ENCODE results near the gene YDJC.
"Not testable (repeated sequence)": the region's sequence is repeated elsewhere in the genome, so short reads cannot be mapped to it uniquely, and the experiment has no call there.

YDJC gene

DNA sequence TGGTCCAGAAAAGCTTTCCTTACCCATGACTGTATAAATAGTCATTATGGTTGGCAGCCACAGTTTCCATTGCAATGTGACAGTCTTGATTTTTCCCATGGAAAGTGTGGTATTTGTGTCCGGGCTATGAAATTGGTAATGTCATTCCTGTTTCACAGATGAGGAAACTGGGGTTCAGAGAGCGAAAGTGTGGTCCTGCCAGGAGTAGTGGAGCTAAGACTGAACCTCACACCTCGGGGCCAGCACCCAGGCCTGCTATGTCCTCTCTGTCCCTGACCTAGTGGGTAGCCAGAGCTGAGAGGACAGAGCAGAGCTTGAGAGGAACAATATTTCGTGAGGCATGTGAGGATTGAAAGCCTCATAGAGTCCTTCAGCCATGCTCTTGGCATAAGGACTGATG lies 1.2 kb upstream of the YDJC start:
- DNase-seq, result no peak

DNA sequence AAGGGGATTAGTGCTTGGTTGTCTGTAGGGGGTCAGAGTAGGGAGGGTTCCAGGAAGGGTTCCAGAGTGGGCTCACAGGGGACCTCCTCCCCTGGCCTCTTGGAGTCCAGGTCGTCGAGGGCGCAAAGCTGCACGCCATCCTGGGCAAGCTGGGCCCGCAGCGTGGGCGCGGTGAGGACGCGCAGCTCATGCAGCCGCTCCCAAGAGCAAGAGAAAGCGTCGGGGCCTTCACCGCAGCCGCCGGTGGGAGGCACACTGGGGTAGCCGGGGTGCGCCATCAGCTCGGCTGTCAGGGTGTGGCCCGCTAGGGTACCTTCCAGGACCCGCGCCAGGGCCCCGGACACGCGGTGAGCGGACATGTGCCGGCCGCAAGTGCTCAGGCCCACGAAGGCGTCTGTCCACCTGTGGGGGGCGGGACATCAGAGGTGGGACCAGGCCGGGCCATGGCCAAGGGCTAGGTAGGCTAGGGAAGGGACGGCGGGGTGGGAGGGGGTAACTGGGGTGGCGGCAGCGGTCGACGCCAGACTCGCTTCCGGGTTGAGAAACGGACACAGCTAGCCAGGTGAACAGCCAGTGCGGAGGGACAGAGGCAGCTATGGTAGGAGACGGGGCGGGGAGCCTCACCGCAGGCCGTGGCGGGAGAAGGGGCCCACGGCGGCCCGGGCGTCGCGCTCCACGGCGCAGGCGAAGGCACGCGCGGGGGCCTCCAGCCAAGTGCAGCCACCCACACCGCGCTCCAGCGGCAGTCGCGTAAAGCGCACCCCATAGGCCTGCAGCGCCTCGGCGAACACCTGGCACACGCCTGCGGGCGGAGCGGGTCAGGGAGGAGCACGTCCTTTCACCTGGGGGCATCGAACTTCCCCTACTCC lies 1.2 kb downstream of the YDJC start:
- DNase-seq, result no peak

DNA sequence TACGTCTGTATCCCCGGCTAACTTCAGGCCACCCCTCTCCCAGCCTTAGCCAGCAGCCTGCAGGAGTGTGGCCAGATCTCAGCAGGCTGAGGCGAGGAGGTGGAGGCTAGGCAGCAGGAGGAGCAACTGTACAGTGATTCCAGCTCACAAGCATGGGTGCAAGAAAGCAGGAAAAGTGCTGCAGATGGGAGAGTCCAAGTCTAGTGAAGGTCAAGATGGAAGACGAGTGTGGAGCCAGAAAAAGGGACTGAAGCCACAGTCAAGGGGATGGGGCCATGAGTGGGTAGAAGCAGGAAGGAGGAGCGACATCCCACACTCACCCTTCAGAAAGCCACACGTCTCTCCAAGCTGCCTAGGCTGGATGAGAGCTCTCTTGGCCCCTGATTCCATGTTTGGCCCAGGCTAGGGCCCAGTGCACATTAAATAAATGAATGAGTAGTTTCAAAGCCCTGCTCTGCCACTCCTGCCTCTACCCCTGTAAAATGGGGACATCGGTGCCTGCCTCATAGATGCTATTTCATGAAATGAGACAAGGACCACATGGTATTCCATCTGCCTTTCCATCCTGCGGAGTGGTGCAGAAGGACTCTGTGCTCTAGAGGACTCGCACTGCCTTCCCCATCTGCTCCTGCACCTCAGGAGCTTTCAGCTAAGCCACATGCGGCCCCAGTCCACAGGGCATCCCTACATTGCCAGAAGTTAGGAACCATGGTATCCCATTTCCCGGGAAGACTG lies 2.9 kb downstream of the YDJC start:
- no peak for DNase-seq

DNA sequence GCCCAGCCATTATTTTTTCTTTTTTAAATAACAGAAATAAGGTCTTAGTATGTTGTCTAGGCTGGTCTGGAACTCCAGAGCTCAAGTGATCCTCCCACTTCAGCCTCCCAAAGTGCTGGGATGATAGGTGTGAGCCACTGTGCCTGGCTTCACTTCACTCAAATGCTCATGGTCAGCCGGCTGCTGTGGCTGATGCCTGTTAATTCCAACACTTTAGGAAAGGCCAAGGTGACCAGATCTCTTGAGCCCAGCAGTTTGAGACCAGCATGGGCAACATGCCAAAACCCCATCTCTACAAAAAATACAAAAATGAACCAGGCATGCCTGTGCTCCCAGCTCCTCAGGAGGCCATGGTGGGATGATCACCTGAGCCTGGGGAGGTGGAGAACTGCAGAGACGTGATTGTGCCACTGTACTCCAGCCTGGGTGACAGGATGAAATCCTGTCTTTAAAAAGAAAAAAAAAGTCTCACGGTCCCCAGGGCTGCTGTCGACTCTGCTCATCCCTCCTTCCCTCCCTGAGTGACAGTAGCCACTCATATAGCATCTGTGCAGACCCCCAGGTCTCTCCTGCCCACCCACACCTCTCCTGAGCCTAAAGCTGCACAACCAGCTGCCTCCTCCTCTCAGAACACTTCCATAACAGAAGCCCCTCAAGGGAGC lies 3.6 kb downstream of the YDJC start:
- no peak for DNase-seq

DNA sequence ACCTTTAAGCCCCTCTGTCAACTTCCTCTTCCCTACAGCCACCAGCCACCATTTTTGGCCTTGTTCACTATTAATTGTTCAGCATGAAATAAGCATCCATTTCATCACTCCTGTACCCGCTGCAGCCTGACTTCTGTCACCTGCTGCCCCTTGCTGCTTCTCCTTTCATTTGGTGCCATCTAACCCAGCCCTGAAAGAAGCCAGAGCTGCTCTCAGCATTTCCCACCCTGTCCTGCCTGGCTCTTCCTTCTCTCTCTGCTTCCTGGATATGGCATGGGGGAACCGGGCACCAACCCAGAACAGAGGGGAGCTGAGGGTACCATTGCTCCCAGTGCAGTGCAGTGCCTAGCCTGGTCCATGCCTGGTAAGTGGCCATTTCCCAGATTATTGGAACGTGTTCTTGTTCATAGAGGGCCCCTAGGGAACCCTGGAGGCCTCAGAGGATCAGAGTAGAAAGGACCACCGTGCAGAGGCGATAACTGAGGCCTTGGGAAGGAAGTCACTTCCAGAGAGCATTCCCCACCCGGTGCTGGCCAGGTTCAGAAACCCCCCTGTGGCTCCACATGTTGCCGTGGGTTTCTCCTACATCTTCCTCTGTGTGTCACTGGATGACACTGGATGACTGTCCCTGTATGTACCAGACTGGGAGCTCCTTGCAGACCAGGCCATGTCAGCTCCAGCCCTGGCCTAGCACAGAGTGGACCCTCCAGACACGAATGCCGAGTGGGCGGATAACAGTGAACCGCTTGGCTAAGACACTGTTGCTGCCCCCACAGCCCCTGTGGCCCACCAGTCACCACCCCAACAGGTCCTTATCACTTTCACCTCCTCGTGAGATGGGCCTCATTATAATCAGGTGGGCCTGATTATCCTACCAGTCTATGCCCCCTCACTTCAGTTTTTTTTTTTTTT lies 4.7 kb downstream of the YDJC start:
- DNase-seq, result no peak

DNA sequence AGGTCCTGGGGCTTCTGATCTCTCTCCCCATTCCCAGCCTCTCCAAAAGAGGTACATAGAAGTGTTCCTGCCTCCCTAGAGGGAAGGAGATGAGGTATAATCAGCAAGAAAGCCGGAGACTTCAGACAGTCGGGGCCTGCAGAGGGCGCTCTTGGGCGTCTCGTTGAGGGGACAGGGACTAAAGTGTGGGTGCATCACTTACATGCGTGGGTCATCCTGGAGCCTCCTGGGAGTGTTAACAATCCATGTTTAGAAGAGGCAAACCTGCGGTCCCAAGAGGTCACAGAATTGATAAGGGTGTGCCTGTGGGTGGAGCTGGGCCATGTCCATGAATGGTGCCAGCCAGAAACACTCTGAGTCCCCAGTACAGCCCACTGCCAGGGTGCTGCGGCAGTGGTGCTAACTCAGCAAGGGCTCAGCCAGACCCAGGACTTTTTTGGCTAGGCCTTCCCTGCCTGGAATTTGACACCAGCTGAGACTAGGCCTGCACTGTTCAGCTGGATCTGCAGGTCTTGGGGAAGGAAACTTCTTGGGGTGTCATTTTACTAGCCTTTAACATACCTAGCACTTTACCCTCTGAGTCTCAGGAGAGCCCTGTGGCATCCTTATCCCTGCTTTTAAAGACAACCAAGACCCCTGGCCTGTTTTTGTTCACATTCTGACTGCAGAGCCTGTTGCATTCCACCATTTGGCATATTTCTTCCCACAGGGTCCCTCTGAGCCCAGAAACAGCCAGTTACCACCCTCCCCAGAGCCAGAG lies 5.5 kb downstream of the YDJC start:
- peak; percentile 24 to 33 for DNase-seq

DNA sequence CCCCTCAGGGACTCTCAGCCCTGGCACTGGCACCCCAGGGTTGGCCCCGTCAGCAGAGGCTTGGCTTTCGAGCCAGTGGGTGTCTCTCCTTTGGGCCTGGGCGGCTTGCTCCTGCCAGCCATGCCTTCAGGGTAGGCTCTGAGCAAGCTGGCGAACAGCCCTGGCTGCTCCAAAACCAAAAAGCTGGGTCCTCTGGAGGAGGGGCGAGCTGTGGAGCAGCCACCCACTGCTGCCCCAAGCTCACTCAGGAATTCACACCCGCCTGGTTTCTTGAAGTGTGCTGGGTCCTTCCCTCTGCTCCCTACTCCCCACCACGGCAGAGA lies 6.2 kb downstream of the YDJC start:
- DNase-seq, result no peak

DNA sequence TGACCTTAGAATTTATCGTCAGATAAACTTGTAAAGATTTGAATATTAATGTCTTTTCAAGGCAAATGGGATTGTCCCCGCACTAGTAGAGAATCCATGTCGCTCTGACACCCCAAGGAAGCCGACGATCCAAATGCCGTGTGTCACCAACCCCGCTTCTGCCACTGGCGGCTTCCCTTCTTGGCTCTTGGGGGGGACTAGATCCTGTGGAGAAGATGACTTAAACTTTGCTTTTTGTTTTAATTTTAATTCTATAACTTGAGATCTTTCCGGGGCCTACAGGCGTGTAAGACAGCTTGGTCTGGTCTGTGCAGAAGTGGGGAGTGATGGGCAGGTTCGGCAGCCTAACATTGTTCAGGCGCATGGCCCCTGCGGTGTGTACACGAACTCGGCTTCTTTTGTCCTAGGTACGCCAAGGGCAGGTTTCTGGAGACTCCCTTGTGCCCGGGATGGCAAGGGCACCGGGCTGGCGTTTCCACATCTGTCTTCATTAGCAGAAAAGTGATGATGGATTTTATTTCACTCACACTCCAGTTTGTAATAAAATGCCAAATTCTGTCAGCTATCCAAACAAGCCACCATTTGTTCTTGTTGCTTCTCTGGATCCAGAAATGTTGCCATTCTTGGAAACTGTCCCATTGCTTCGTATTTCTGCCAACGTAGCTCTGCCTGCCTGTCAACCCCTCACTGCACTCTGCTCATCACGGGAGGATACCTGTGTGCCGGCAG lies 6.7 kb downstream of the YDJC start:
- DNase-seq, result no peak

DNA sequence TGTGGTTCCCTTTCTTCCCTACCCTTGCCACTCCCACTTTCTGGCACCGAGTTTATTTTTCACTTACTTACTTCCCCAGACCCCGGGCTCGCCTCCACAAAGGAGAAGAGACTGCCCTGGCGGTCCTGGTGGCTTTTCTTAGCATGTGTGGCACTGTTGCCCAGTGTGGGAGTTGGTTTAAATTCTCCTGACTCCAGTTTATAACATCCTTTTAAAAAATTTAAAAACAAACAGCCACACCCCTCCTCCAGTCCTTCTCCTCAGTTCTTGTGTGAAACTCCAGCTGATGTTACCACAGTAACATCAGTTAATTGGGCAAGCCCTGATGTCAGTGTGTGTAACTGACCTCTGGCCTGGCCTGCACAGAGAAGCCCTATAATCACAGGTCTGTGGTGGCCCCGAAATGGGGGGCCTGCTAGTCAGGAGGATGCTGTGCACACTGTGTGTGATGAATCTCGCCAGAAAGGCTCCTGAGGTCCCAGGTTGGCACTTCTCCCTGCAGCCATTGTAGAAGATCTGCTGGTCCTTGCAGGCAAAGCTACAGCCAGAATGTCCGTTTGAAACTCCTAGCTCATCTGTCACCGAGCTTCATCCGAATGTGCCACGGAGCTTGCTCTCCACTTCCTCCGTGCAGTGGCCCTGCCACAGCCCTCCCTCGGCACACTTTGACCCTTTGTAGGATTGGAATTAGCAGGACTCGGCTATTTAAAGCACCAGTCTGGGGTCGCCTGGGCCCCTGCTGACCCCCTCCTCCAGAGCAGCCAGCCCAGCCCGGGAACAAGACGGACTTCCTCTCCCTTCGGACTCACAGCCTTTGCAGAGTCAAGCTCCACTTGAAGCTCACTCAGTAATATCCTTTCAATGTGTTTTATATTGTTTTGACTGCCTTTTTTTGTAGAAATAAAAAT lies 7.6 kb downstream of the YDJC start:
- DNase-seq, result no peak

DNA sequence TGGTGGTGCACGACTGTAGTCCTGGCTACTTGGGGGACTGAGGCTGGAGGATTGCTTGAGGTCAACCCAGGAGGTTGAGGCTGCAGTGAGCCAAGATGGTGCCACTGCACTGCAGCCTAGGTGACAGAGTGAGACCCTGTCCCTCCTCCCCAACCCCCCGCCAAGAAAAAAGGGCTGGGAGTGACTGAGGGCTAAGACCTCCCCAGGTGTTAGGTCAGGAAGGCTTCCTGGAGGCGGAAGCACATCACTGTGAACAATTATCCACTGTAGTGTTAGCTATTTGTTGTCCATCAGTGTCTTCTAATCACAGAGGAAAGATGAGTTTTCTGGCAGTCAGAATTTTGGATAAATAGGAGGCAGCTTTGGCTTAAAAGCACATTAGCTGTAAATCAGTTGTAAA lies 8.8 kb downstream of the YDJC start:
- no peak for DNase-seq

DNA sequence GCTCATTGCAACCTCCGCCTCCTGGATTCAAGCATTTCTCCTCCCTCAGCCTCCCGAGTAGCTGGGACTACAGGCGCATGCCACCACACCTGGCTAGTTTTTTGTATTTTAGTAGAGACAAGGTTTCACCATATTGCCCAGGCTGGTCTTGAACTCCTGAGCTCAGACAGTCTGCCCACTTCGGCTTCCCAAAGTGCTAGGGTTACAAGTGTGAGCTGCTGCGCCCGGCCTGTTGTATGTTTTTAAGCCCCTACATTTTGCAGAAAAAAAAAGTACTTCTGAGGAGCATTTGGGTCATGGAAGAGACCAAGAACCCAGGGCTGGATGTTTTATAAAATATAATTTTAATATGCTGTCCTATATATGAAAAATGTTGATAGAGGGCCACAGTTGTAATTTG lies 12.5 kb downstream of the YDJC start:
- not testable (repeated sequence) for DNase-seq

DNA sequence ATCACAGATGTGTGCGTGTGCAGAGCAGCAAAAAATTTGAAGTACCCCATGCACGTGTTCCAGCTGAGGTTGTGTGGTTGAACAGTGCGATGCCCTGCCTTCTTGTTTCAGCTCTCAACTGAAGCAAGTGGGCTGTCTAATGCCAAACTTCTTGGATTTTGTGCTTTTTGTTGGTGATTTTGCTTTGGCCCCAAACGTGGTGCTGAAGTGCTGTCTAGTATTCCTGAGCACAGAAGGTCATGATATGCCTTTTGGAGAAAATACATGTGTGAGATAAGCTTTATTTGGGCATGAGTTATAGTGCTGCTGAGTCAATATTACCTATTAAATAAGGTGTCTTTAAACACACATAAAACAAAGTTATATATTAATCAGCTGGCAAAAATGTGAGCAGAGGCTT lies 14.1 kb downstream of the YDJC start:
- no peak for DNase-seq

DNA sequence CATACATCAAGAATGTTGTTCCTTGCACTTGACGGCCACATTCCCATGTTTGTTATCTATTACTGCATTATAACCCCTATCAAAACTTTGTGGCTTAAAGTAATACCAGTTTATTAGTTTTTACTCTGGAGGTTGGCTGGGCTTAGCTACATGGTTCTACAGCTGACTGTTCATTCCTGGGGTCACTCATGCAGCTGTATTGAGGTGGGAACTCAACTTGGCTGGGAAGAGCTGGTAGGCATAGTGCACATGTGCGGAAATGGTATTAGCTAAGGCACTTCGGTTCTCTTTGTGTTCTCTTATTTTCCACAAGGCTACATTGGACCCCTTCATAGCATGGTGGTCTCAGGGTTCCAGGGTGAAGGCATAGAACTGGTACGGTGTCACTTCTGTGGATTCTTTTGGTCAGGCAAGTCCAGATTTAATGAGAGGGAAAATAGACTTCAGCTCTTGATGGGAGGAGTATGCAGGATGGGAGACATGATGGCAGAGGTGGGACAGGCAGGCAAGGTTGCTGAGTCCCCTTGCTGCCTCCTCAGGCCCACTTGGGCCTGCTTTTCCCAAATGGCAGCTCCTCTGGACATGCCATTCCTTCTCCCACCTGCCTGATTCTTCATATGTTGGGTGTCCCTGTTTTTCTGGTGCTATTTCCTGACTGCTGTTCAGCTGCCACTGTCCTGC lies 16.1 kb downstream of the YDJC start:
- no peak for DNase-seq

DNA sequence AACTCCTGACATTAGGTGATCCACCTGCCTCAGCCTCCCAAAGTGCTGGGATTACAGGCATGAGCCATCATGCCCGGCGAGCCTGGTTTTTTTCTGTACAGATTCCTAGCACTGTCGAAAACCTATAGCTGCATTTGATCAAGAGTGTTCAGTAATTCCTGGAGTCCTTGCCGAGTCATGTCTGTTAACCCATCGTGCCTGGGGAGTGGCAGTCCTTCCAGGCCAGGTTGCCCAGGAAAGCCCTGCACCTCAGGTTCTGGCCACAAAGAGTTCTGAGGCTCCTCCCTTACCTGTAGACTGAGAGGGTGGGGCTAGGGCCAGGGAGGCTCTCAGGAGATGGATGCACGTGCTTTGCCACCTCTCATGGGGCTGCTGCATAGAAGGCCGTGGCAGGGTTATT lies 17.0 kb downstream of the YDJC start:
- DNase-seq, result no peak

DNA sequence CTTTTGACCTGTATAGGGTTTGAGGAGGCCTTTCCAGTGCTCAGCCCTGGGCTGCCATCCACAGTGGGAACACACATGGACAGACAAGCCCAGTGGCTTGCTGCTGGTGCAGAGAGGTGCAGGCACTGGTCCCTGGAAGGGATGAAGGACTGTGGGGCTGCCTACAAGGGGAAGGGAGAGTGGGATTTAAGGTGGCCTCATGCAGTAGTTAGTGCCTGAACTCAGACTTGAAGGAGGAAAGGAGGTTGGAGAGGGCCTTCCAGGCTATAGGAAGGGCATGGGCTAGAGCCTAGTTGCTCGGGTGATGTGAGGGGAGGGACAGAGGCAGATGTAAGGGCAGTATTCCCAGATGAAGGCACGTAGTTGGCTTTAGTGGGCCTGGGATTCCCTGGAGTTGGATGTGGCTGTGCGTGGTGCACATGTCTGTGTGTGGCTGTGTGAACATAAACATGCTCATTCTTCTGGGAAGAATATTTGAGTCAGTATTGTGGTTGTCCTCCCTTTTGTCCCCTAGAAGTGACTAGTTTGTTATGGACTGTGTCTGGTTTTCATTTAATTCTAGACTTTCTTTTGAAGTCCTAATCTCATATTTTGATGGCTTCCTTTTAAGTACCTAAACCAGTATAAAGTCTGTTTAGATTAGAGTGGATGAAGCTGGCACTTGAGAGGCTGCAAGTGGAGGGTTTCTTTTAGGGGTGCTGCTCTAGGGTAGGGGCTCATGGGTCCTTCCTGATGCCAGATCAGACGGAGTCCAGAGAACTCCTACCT lies 18.4 kb downstream of the YDJC start:
- DNase-seq, result no peak

DNA sequence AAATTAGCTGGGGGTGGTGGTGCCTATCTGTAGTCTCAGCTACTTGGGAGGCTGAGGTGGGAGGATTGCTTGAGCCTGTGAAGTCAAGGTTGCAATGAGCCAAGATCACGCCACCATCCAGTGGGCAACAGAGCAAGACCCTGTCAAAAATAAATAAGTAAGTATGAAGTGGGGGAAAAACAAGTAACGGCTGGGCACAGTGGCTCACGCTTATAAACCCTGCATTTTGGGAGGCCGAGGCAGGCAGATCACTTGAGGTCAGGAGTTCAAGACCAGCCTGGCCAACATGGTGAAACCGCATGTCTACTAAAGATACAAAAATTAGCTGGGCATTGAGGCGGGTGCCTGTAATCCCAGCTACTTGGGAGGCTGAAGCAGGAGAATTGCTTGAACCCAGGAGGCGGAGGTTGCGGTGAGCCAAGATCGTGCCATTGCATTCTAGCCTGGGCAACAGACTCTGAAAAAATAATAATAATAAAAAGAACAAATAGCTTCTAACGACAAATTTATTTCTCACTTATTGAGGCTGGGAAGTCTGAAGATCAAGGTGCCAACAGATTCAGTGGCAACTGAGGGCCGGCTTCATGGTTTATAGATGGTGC lies 20.2 kb downstream of the YDJC start:
- DNase-seq, result not testable (repeated sequence)

DNA sequence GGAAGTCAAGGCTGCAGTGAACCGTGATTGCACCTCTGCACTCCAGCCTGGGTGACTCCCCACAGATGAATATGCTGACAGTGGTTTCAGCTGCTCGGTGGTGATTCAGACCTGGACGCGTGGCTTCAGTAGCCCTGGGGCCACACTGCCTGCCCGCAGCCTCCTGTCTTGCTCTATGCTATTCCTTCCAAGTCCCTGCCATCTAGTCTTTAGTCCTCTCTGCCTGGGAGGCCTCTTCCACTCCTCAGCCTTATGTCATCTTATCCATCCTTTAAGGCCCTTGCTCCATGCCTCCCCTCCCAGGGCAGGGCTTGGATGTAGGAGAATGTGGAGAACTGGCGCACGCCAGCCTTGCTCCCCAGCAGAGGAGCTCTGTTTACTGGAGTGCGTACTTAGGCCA lies 23.0 kb downstream of the YDJC start:
- DNase-seq, result no peak

DNA sequence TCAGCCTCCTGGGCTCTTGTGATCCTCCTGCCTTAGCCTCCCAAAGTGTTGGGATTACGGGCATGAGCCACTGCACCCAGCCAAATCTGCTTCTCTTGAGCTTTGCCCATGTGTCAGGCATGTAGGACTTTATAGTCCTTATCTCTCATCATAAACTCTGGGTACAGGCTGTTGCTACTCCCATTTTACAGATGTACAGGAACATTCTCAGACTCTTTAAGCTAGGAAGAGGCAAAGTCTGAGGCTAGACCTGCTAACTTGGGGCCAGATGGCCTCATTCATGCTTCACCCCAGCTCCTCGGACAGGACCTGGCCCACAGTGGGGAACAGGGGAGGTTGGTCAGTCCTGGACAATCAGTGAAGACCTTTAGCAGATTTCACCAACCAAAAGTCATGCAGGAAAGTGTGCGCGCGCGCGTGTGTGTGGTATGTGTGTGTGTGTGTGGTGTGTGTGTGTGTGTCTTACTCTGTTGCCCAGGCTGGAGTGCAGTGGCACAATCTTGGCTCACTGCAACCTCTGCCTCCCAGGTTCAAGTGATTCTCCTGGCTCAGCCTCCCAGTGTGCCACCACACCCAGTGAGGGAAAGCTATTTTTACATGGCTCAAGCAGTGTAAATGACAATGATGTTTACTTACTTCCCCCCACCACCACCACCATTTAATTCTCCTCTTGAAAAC lies 23.8 kb downstream of the YDJC start:
- DNase-seq, result no peak

All from CD4-positive, alpha-beta T cell treated with Interleukin-4 for 1 hour (primary cell).